Immature natural killer cell (primary cell): ENCODE measurements around the gene MACROD2. TPM values are rescaled to one million over a fixed set of nuclear protein-coding genes. Genes with fewer than 3 reads are reported as not detected.

Experiments
- DNase-seq, 3 donors: peaks; one replicate each; pipeline ENCODE4 v3.0.0; 2022; ENCODE audit warnings: mixed read lengths in 1 of 3
- H3K27ac Mint-ChIP-seq, 6 donors: one replicate each; pipeline ENCODE4 v1.8.0; 2020; ENCODE audit warnings: mixed read lengths in 6 of 6, mild to moderate bottlenecking in 5 of 6, inconsistent platforms in 4 of 6, moderate library complexity in 3 of 6
- H3K27me3 Mint-ChIP-seq, 3 donors: one replicate each; pipeline ENCODE4 v1.8.0; 2020 to 2021; ENCODE audit warnings: low read depth in 3 of 3, mild to moderate bottlenecking in 3 of 3, mixed read lengths in 3 of 3, moderate library complexity in 3 of 3, inconsistent platforms in 1 of 3
- H3K36me3 Mint-ChIP-seq, 3 donors: one replicate each; pipeline ENCODE4 v1.8.0; 2020; ENCODE audit warnings: mixed read lengths in 3 of 3, inconsistent platforms in 2 of 3, mild to moderate bottlenecking in 2 of 3
- H3K4me1 Mint-ChIP-seq, 2 donors: one replicate each; pipeline ENCODE4 v1.8.0; 2020; ENCODE audit warnings: inconsistent platforms in 2 of 2, mild to moderate bottlenecking in 2 of 2, mixed read lengths in 2 of 2, moderate library complexity in 1 of 2
- H3K4me3 Mint-ChIP-seq, 5 donors: one replicate each; pipeline ENCODE4 v1.8.0; 2020; ENCODE audit warnings: mild to moderate bottlenecking in 5 of 5, mixed read lengths in 5 of 5, inconsistent platforms in 3 of 5, moderate library complexity in 3 of 5
- H3K9me3 Mint-ChIP-seq, 6 donors: one replicate each; pipeline ENCODE4 v1.8.0; 2020; ENCODE audit warnings: mild to moderate bottlenecking in 6 of 6, mixed read lengths in 6 of 6, inconsistent platforms in 4 of 6, moderate library complexity in 3 of 6
- polyA plus RNA-seq, 3 donors: library from polyadenylated mRNA; unstranded; fragments of 300-500 nt; fragmentation: Illumina TruSeq; gene quantifications; one replicate each; pipeline ENCODE4 v1.2.3, GENCODE V29; 2021

The MACROD2 gene
- polyA plus RNA-seq, 3 donors from 2014 or later: not detected

GRCh38 chr20:15205719-15206118 is 1210.4 kb downstream of the MACROD2 start:
- Mint-ChIP-seq H3K27me3 (peaks cover 0 to 3% (median 0%) of the 10 kb centered on the region in 3 donors), H3K4me1 (no peaks in the 10 kb centered on the region), H3K4me3 (no peak overlapping the region), H3K27ac (no peak overlapping the region), H3K9me3 (peaks cover 15 to 70% (median 23%) of the 10 kb centered on the region in 6 donors), H3K36me3 (no peaks in the 10 kb centered on the region)
- no peak for DNase-seq

- no peak for DNase-seq
- peaks cover 16 to 71% (median 31%) of the 10 kb centered on the region in 6 donors for H3K9me3 Mint-ChIP-seq
- H3K36me3 Mint-ChIP-seq: no peaks in the 10 kb centered on the region
- H3K27me3 Mint-ChIP-seq: peaks cover 0 to 3% (median 0%) of the 10 kb centered on the region in 3 donors
- H3K4me1 Mint-ChIP-seq: no peaks in the 10 kb centered on the region
- H3K4me3 Mint-ChIP-seq: no peak overlapping the region
- H3K27ac Mint-ChIP-seq: no peak overlapping the region
These were observed 1214.2 kb downstream of the MACROD2 start for GRCh38 chr20:15209537-15209936.

GRCh38 chr20:15214051-15214450 is 1218.7 kb downstream of the MACROD2 start:
- peaks cover 5 to 74% (median 27%) of the 10 kb centered on the region in 6 donors for H3K9me3 Mint-ChIP-seq

GRCh38 chr20:15220009-15220656 is 1224.8 kb downstream of the MACROD2 start:
- Mint-ChIP-seq H3K4me1 (no peaks in the 10 kb centered on the region), H3K9me3 (peaks cover 0 to 67% (median 12%) of the 10 kb centered on the region in 6 donors), H3K27ac (no peak overlapping the region), H3K27me3 (no peaks in the 10 kb centered on the region), H3K36me3 (peaks cover 0 to 4% (median 0%) of the 10 kb centered on the region in 3 donors), H3K4me3 (no peak overlapping the region)
- DNase-seq: no peak

More at GRCh38 chr20:15214051-15214450, 1218.7 kb downstream of the MACROD2 start:
- H3K36me3 Mint-ChIP-seq: no peaks in the 10 kb centered on the region
- no peaks in the 10 kb centered on the region for H3K4me1 Mint-ChIP-seq
- no peak overlapping the region for H3K4me3 Mint-ChIP-seq
- DNase-seq: no peak
- peaks cover 0 to 3% (median 0%) of the 10 kb centered on the region in 3 donors for H3K27me3 Mint-ChIP-seq
- no peak overlapping the region for H3K27ac Mint-ChIP-seq

GRCh38 chr20:15220778-15221565 is 1225.7 kb downstream of the MACROD2 start:
- H3K27ac Mint-ChIP-seq: no peak overlapping the region
- no peaks in the 10 kb centered on the region for H3K4me1 Mint-ChIP-seq
- no peaks in the 10 kb centered on the region for H3K27me3 Mint-ChIP-seq
- H3K4me3 Mint-ChIP-seq: no peak overlapping the region
- peaks cover 0 to 4% (median 0%) of the 10 kb centered on the region in 3 donors for H3K36me3 Mint-ChIP-seq
- DNase-seq: no peak
- peaks cover 0 to 65% (median 9%) of the 10 kb centered on the region in 6 donors for H3K9me3 Mint-ChIP-seq

GRCh38 chr20:15222502-15223330 is 1227.4 kb downstream of the MACROD2 start:
- peaks cover 0 to 53% (median 6%) of the 10 kb centered on the region in 6 donors for H3K9me3 Mint-ChIP-seq
- H3K27ac Mint-ChIP-seq: no peak overlapping the region
- no peaks in the 10 kb centered on the region for H3K4me1 Mint-ChIP-seq
- no peak for DNase-seq
- no peak overlapping the region for H3K4me3 Mint-ChIP-seq
- H3K27me3 Mint-ChIP-seq: no peaks in the 10 kb centered on the region
- peaks cover 0 to 4% (median 0%) of the 10 kb centered on the region in 3 donors for H3K36me3 Mint-ChIP-seq

GRCh38 chr20:15224199-15224598 is 1228.9 kb downstream of the MACROD2 start:
- no peak for DNase-seq
- H3K36me3 Mint-ChIP-seq: peaks cover 0 to 4% (median 0%) of the 10 kb centered on the region in 3 donors
- peaks cover 0 to 4% (median 0%) of the 10 kb centered on the region in 3 donors for H3K27me3 Mint-ChIP-seq
- H3K4me3 Mint-ChIP-seq: no peak overlapping the region
- no peak overlapping the region for H3K27ac Mint-ChIP-seq
- H3K4me1 Mint-ChIP-seq: no peaks in the 10 kb centered on the region
- H3K9me3 Mint-ChIP-seq: peaks cover 0 to 47% (median 3%) of the 10 kb centered on the region in 6 donors

- Mint-ChIP-seq H3K9me3 (peaks cover 0 to 42% (median 3%) of the 10 kb centered on the region in 6 donors), H3K36me3 (no peaks in the 10 kb centered on the region), H3K27me3 (peaks cover 0 to 6% (median 0%) of the 10 kb centered on the region in 3 donors), H3K4me1 (no peaks in the 10 kb centered on the region), H3K4me3 (no peak overlapping the region), H3K27ac (no peak overlapping the region)
- no peak for DNase-seq
These were observed 1231.8 kb downstream of the MACROD2 start for GRCh38 chr20:15227102-15227501.

GRCh38 chr20:15232243-15232642 is 1236.9 kb downstream of the MACROD2 start:
- no peak for DNase-seq
- peaks cover 2 to 6% (median 2%) of the 10 kb centered on the region in 3 donors for H3K27me3 Mint-ChIP-seq
- peaks cover 0 to 4% (median 0%) of the 10 kb centered on the region in 3 donors for H3K36me3 Mint-ChIP-seq
- H3K27ac Mint-ChIP-seq: no peak overlapping the region
- no peaks in the 10 kb centered on the region for H3K4me1 Mint-ChIP-seq
- no peak overlapping the region for H3K4me3 Mint-ChIP-seq
- peaks cover 0 to 30% (median 4%) of the 10 kb centered on the region in 6 donors for H3K9me3 Mint-ChIP-seq

GRCh38 chr20:15235471-15236198 is 1240.3 kb downstream of the MACROD2 start:
- Mint-ChIP-seq H3K36me3 (peaks cover 0 to 7% (median 0%) of the 10 kb centered on the region in 3 donors), H3K4me1 (no peaks in the 10 kb centered on the region), H3K9me3 (peaks cover 2 to 43% (median 5%) of the 10 kb centered on the region in 6 donors), H3K27ac (no peak overlapping the region), H3K27me3 (peaks cover 2 to 3% (median 2%) of the 10 kb centered on the region in 3 donors), H3K4me3 (no peak overlapping the region)
- DNase-seq: no peak

GRCh38 chr20:15236812-15237211 is 1241.5 kb downstream of the MACROD2 start:
- peaks cover 0 to 7% (median 0%) of the 10 kb centered on the region in 3 donors for H3K36me3 Mint-ChIP-seq
- no peaks in the 10 kb centered on the region for H3K4me1 Mint-ChIP-seq
- peaks cover 2 to 31% (median 5%) of the 10 kb centered on the region in 6 donors for H3K9me3 Mint-ChIP-seq
- peaks cover 2 to 3% (median 2%) of the 10 kb centered on the region in 3 donors for H3K27me3 Mint-ChIP-seq
- no peak overlapping the region for H3K4me3 Mint-ChIP-seq
- H3K27ac Mint-ChIP-seq: no peak overlapping the region
- no peak for DNase-seq

GRCh38 chr20:15239542-15240206 is 1244.4 kb downstream of the MACROD2 start:
- Mint-ChIP-seq H3K27me3 (no peaks in the 10 kb centered on the region), H3K4me3 (no peak overlapping the region), H3K27ac (no peak overlapping the region), H3K9me3 (peaks cover 2 to 31% (median 6%) of the 10 kb centered on the region in 6 donors), H3K36me3 (peaks cover 0 to 4% (median 0%) of the 10 kb centered on the region in 3 donors), H3K4me1 (no peaks in the 10 kb centered on the region)
- no peak for DNase-seq
